DOHH2 (cell line): ENCODE data around the gene PACRGL.

Experiments
- H3F3A ChIP-seq: fragments of 200-600 bp; sonication (generic), shearing (Covaris generic); 2 replicates; pipeline ENCODE4 v1.6.0; 2016; ENCODE audit warnings: antibody characterized with exemption, mild to moderate bottlenecking; ENCODE audit not compliant: control insufficient read depth, insufficient read depth
- H3K27ac ChIP-seq: fragments of 200-600 bp; sonication (generic); 2 replicates; pipeline ENCODE4 v1.5.1; 2014; ENCODE audit warnings: low read depth, mild to moderate bottlenecking, low read length, moderate library complexity
- H3K27me3 ChIP-seq: fragments of 200-600 bp; sonication (generic); 2 replicates; pipeline ENCODE4 v1.6.1; 2014; ENCODE audit warnings: mild to moderate bottlenecking, low read length, mixed read lengths; ENCODE audit not compliant: control insufficient read depth
- H3K36me3 ChIP-seq: fragments of 200-600 bp; sonication (generic); 2 replicates; pipeline ENCODE4 v1.6.1; 2014; ENCODE audit warnings: mild to moderate bottlenecking, low read length, moderate library complexity, mixed read lengths; ENCODE audit not compliant: control insufficient read depth
- H3K4me1 ChIP-seq: fragments of 200-600 bp; sonication (generic); 2 replicates; pipeline ENCODE4 v1.6.1; 2014; ENCODE audit warnings: mild to moderate bottlenecking, low read length, mixed read lengths; ENCODE audit not compliant: control insufficient read depth
- H3K4me2 ChIP-seq: fragments of 200-600 bp; sonication (generic); 2 replicates; pipeline ENCODE4 v1.6.0; 2014; ENCODE audit warnings: mild to moderate bottlenecking, low read length, moderate library complexity
- H3K4me3 ChIP-seq: fragments of 200-600 bp; sonication (generic); 2 replicates; pipeline ENCODE4 v1.5.1; 2014; ENCODE audit warnings: mild to moderate bottlenecking, low read length, mixed read lengths
- H3K79me2 ChIP-seq: fragments of 200-600 bp; sonication (generic); 2 replicates; pipeline ENCODE4 v1.6.1; 2014; ENCODE audit warnings: mild to moderate bottlenecking, low read length, mixed read lengths; ENCODE audit not compliant: control insufficient read depth
- H3K9me2 ChIP-seq: fragments of 200-600 bp; sonication (generic); replicated peaks from 2 replicates; pipeline ENCODE4 v1.6.1; 2014; ENCODE audit warnings: mild to moderate bottlenecking, low read length, mixed read lengths; ENCODE audit not compliant: control insufficient read depth
- H3K9me3 ChIP-seq: fragments of 200-600 bp; sonication (generic); 2 replicates; pipeline ENCODE4 v1.6.1; 2014; ENCODE audit warnings: antibody characterized with exemption, low read length, mixed read lengths; ENCODE audit not compliant: control insufficient read depth, insufficient read depth
- H4K20me1 ChIP-seq: fragments of 200-600 bp; sonication (generic); 2 replicates; pipeline ENCODE4 v1.6.0; 2014; ENCODE audit warnings: low read depth, mild to moderate bottlenecking, antibody characterized with exemption, low read length, moderate library complexity; ENCODE audit not compliant: control insufficient read depth, insufficient read depth
- EZH2phosphoT487 ChIP-seq: fragments of 200-600 bp; sonication (generic); IDR thresholded peaks from 2 replicates; pipeline ENCODE4 v1.6.1; 2017; ENCODE audit warnings: borderline replicate concordance, mild to moderate bottlenecking, antibody characterized with exemption, low read length, moderate library complexity, mixed read lengths
- TF ChIP-seq, protein P1 (sequence below): fragments of 200-600 bp; sonication (generic); IDR thresholded peaks from one replicate; pipeline ENCODE4 v1.5.1; 2014; ENCODE audit warnings: antibody characterized with exemption, mild to moderate bottlenecking, low read depth, low read length; ENCODE audit not compliant: poor library complexity, severe bottlenecking

Gene PACRGL

DNA sequence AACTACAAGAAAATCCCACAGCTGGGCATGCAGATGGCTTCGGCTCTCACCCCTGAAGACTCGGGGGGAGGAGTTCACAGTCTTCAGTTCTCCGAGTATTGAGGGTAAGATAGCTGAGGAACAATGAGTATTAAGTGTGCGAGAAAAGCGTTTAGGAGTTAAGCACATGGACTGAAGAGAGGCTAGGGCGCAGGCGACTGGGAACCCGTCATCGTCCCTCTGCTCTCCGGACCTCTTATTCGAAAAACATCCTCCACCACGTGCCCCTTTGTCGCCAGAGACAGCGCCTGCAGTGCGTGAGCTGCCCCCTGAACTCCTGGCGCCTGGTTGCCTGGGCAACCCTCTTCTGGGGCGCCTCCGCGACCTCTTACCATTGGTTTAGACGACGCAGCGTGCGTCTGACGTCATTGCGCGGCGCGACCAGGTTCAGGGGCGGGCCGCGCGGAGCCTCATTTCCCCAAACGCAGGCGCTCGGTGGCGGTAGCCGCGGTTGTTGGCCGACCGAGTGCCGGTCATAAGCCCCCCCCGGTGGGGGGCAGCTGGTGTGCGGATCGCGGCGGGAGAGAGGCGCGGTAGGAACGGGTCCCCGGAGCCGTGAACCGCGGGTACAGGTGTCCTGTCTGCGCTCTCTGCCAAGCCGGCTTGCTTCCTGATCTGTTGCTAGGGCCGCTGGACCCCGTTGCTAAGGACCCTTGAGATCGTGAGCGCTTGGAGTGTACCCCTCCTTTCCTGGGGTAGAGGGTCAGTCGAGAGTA is at the start of gene PACRGL:
TSS of gene PACRGL (plus strand) at position 452 of the 755 bp plus-strand sequence. CDS start 4,024 bp downstream, outside the sequence.
- H3K9me2 ChIP-seq = no peaks in the 10 kb centered on the region
- H3K4me1 ChIP-seq = peaks cover 18% of the 10 kb centered on the region
- no peaks in the 10 kb centered on the region for H3K9me3 ChIP-seq
- no peaks in the 10 kb centered on the region for H3K27me3 ChIP-seq
- no peaks in the 10 kb centered on the region for H3F3A ChIP-seq
- peak within 1 kb of the TSS; percentile 77 for H3K4me3 ChIP-seq
- H3K36me3 ChIP-seq = peaks cover 16% of the 10 kb centered on the region
- no peaks in the 10 kb centered on the region for H4K20me1 ChIP-seq
- peak within 1 kb of the TSS; percentile 44 for H3K27ac ChIP-seq
- peaks cover 35% of the 10 kb centered on the region for H3K79me2 ChIP-seq
- TF ChIP-seq, protein P1, sequence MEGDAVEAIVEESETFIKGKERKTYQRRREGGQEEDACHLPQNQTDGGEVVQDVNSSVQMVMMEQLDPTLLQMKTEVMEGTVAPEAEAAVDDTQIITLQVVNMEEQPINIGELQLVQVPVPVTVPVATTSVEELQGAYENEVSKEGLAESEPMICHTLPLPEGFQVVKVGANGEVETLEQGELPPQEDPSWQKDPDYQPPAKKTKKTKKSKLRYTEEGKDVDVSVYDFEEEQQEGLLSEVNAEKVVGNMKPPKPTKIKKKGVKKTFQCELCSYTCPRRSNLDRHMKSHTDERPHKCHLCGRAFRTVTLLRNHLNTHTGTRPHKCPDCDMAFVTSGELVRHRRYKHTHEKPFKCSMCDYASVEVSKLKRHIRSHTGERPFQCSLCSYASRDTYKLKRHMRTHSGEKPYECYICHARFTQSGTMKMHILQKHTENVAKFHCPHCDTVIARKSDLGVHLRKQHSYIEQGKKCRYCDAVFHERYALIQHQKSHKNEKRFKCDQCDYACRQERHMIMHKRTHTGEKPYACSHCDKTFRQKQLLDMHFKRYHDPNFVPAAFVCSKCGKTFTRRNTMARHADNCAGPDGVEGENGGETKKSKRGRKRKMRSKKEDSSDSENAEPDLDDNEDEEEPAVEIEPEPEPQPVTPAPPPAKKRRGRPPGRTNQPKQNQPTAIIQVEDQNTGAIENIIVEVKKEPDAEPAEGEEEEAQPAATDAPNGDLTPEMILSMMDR = no peak
- no peak for TF ChIP-seq EZH2phosphoT487
- H3K4me2 ChIP-seq = peak within 1 kb of the TSS; percentile 88

GRCh38 chr4:20652226-20652885 is 47.9 kb upstream of the PACRGL start:
- TF ChIP-seq, protein P1 = no peak
- no peak for TF ChIP-seq EZH2phosphoT487

DNA sequence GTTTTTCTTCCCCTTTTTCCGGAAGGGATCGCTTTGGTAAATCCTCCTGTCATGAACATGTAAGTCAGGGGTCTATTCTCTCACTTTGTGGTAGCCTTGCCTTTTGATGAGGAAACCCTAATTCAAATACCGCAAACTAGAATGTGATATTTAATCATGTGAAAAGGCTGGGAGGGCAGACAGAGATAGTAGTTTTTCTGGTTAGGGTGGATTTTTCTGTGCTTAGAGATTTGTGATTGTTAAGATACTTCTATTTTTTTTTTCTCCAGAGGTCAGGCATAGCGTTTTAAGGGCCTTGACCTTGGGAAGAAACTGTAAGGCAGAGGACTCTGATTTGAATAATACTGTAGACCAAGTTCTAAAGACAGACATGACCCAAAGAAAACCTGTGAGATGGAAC is 41.8 kb upstream of the PACRGL start:
- no peaks in the 10 kb centered on the region for H4K20me1 ChIP-seq
- H3F3A ChIP-seq = no peaks in the 10 kb centered on the region
- H3K27me3 ChIP-seq = no peaks in the 10 kb centered on the region
- no peak for TF ChIP-seq EZH2phosphoT487
- TF ChIP-seq, protein P1 = no peak
- no peaks in the 10 kb centered on the region for H3K79me2 ChIP-seq
- no peaks in the 10 kb centered on the region for H3K36me3 ChIP-seq
- H3K9me3 ChIP-seq = no peaks in the 10 kb centered on the region
- no peaks in the 10 kb centered on the region for H3K4me1 ChIP-seq
- no peak overlapping the region for H3K27ac ChIP-seq
- no peak overlapping the region for H3K4me3 ChIP-seq
- H3K9me2 ChIP-seq = no peaks in the 10 kb centered on the region
- H3K4me2 ChIP-seq = no peak overlapping the region

More at GRCh38 chr4:20652226-20652885, 47.9 kb upstream of the PACRGL start:
- H3K4me1 ChIP-seq = no peaks in the 10 kb centered on the region
- H3K36me3 ChIP-seq = no peaks in the 10 kb centered on the region
- H3F3A ChIP-seq = no peaks in the 10 kb centered on the region
- H3K9me2 ChIP-seq = no peaks in the 10 kb centered on the region
- H3K27me3 ChIP-seq = no peaks in the 10 kb centered on the region
- no peaks in the 10 kb centered on the region for H4K20me1 ChIP-seq
- H3K9me3 ChIP-seq = no peaks in the 10 kb centered on the region
- no peak overlapping the region for H3K4me2 ChIP-seq
- no peak overlapping the region for H3K27ac ChIP-seq
- no peak overlapping the region for H3K4me3 ChIP-seq
- no peaks in the 10 kb centered on the region for H3K79me2 ChIP-seq
